ENCODE results near the gene CHST4. TPM values are rescaled to one million over a fixed set of nuclear protein-coding genes. Genes with fewer than 3 reads are reported as not detected.
A peak's percentile ranks its signal among the peaks of the same experiment; 100 is the strongest.

The CHST4 gene
- polyA plus RNA-seq, 2 of the 4 experiments (the other 2 are of a cell fraction), result 0.04 to 0.08 TPM

DNA sequence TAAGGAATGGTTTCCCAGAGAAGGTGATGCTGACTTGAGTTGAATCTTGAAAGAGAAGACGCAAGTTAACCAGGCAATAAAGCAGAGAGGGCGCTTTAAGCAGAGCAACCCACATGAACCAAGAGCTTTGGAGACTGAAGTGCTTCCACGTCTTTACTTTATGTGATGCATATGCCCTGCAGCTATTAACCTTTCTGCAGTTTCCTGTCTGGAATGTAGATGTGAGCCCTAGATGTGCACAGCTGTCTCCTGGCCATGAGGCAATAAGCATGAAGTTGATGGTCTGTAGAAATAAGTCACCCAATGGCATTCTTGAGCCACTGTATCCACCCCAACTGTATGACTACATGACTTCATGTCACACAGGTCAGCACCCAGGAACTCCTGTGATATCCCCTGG, 5.7 kb upstream of the CHST4 start:
- no peak overlapping the region for H3K4me3 ChIP-seq
- 56% methylated on average over 3 of the region's 3 CpGs for WGBS (ENCODE audit: missing lambda C conversion rate)
- TF ChIP-seq EHF (CRISPR knock-in tag; IDR thresholded peaks at IDR 0.05) (no peak), NPAS2 (CRISPR knock-in tag; IDR thresholded peaks at IDR 0.05; ENCODE audit: borderline replicate concordance) (no peak), ZNF302 (CRISPR knock-in tag; IDR thresholded peaks at IDR 0.05) (no peak), FOSB (CRISPR knock-in tag; IDR thresholded peaks at IDR 0.05) (no peak), FOSL2 (IDR thresholded peaks at IDR 0.05) (no peak), FOSL2 (CRISPR knock-in tag; IDR thresholded peaks at IDR 0.05) (no peak), RFX5 (IDR thresholded peaks at IDR 0.05) (no peak), RAD21 (conservative IDR thresholded peaks at IDR 0.05 in 1 of 2, IDR thresholded peaks at IDR 0.05 in 1 of 2) (no peak), TFCP2L1 (CRISPR knock-in tag; IDR thresholded peaks at IDR 0.05) (no peak), MYC (IDR thresholded peaks at IDR 0.05; ENCODE audit: borderline replicate concordance, low read length) (no peak), NFE2L2 (conservative IDR thresholded peaks at IDR 0.05; ENCODE audit: low read length) (no peak), CBX2 (IDR thresholded peaks at IDR 0.05; ENCODE audit: borderline replicate concordance, low read depth) (no peak), HOXA7 (CRISPR knock-in tag; IDR thresholded peaks at IDR 0.05) (no peak), PHF8 (IDR thresholded peaks at IDR 0.05; ENCODE audit: borderline replicate concordance, low read depth) (no peak), SREBF2 (IDR thresholded peaks at IDR 0.05) (no peak), CHD2 (IDR thresholded peaks at IDR 0.05; ENCODE audit: low read length, partially characterized antibody) (no peak), ZSCAN20 (CRISPR knock-in tag; IDR thresholded peaks at IDR 0.05) (no peak), JUNB (IDR thresholded peaks at IDR 0.05) (no peak), HEYL (CRISPR knock-in tag; IDR thresholded peaks at IDR 0.05) (no peak)
- TF ChIP-seq, protein P1, sequence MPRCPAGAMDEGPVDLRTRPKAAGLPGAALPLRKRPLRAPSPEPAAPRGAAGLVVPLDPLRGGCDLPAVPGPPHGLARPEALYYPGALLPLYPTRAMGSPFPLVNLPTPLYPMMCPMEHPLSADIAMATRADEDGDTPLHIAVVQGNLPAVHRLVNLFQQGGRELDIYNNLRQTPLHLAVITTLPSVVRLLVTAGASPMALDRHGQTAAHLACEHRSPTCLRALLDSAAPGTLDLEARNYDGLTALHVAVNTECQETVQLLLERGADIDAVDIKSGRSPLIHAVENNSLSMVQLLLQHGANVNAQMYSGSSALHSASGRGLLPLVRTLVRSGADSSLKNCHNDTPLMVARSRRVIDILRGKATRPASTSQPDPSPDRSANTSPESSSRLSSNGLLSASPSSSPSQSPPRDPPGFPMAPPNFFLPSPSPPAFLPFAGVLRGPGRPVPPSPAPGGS (IDR thresholded peaks at IDR 0.05), result no peak
- TF ChIP-seq, protein P2, sequence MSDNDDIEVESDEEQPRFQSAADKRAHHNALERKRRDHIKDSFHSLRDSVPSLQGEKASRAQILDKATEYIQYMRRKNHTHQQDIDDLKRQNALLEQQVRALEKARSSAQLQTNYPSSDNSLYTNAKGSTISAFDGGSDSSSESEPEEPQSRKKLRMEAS (IDR thresholded peaks at IDR 0.05), result no peak
- ATAC-seq (0 out of 6 replicates have a peak, but pooled peaks of 1 of the 2 experiments have one; percentile 24), FAIRE-seq (no peak), DNase-seq (ENCODE audit: low read depth in 1 of 2, low spot score in 1 of 2) (no peak)
- H3K4me2 ChIP-seq, result no peak overlapping the region
- no peaks in the 10 kb centered on the region for H3K4me1 ChIP-seq
- H3K27ac ChIP-seq, result no peak overlapping the region
- CTCF ChIA-PET, result interaction anchor here (0.7 to 1.1 kb wide), 2 partner anchors 18 to 108 kb away, joined by 3 read pairs; no protein-coding TSS in a partner anchor
- POLR2A ChIA-PET, result no interaction called here
- no peaks in the 10 kb centered on the region for H3K9me3 ChIP-seq

DNA sequence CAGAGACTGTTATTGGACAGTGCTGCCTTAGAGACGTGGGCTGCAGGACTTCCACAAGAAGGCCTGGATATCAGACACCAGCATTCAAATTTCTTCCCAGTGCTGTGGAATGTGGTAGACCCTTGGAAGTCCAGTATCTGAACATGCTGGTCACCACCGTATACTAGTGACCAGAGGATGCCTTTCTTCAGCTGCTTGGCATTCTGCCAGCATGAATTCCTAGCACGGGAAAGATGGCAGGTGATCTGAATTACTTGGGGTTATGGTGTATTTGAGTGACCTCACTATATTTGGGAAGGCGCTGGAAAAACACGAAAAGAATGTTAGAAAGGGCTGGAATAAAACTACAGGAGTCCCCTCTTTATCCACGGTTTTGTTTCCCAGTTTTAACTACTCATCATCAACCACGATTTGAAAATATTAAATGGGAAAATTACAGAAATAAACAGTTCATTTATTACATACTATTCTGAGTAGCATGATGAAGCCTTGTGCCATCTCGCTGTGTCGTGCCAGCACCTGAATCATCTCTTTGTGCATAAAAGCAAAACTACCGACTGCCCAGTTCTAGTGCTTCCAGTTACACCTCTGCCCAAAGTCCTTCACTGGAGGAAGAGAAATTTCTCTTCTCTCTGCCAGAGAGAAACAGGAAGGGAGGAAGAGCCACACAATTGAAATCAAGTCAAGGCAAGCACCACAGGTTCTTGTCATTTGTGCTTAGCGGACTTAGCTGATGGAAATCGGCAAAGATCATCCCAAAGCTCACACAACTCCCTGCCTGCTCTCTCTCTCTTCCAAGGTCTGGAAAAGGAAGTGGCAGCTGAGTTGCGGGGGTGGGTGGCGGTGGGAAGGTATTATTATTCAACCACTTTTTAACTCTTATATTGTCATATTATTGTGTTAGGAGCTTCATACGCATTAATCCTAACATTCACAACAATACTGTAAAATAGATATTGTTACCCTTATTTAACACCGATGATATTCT, 1.4 kb upstream of the CHST4 start:
- ChIA-PET CTCF (interaction anchor here (1.9 to 2.2 kb wide), 2 partner anchors 86 to 112 kb away, joined by 6 to 7 read pairs; no protein-coding TSS in a partner anchor), POLR2A (no interaction called here)
- FAIRE-seq (no peak), DNase-seq (ENCODE audit: low read depth in 1 of 2, low spot score in 1 of 2) (no peak), ATAC-seq (no peak)
- no peak overlapping the region for H3K4me2 ChIP-seq
- H3K27ac ChIP-seq, result no peak overlapping the region
- no peaks in the 10 kb centered on the region for H3K9me3 ChIP-seq
- 69% methylated on average over 16 of the region's 16 CpGs for WGBS (ENCODE audit: missing lambda C conversion rate)
- no peak overlapping the region for H3K4me3 ChIP-seq
- peaks cover 4% of the 10 kb centered on the region; the same call in 1 of the 3 replicates for H3K4me1 ChIP-seq
- no peak for TF ChIP-seq MAZ (IDR thresholded peaks at IDR 0.05; ENCODE audit: borderline replicate concordance, low read depth, low read length)
- no peak for TF ChIP-seq FOXS1 (CRISPR knock-in tag; IDR thresholded peaks at IDR 0.05)
- TF ChIP-seq FOSB (CRISPR knock-in tag; IDR thresholded peaks at IDR 0.05), result no peak
- TF ChIP-seq JUNB (IDR thresholded peaks at IDR 0.05), result no peak
- TF ChIP-seq EP300 (IDR thresholded peaks at IDR 0.05), result no peak
- no peak for TF ChIP-seq NFE2L2 (conservative IDR thresholded peaks at IDR 0.05; ENCODE audit: low read length)
- TF ChIP-seq NR3C1 (IDR thresholded peaks at IDR 0.05), result no peak
- no peak for TF ChIP-seq ESRRA (IDR thresholded peaks at IDR 0.05; ENCODE audit: borderline replicate concordance, low read length)
- TF ChIP-seq EHMT2 (IDR thresholded peaks at IDR 0.05; ENCODE audit: low read depth), result no peak
- TF ChIP-seq POLR2AphosphoS2 (conservative IDR thresholded peaks at IDR 0.05; ENCODE audit: low read length), result no peak
- TF ChIP-seq REST (IDR thresholded peaks at IDR 0.05), result no peak

All from A549 (cell line).